ENCODE measurements around the gene LRIG1. TPM values are rescaled to one million over a fixed set of nuclear protein-coding genes. Genes with fewer than 3 reads are reported as not detected.

The LRIG1 gene
- total RNA-seq, 1 experiment from 2014 or later: 2.2 TPM

- no peaks in the 10 kb centered on the region for H3K36me3 ChIP-seq (ENCODE audit: low read depth, low read length)
- no peaks in the 10 kb centered on the region for H3K9me3 ChIP-seq (ENCODE audit: low read length)
- H3K27me3 ChIP-seq (ENCODE audit: low read length): no peaks in the 10 kb centered on the region
- BruUV-seq (replicated peaks): no TSS peak
- CTCF ChIA-PET: no interaction called here
- DNase-seq (peak; percentile 69), ATAC-seq (peak; percentile 45)
- POLR2A ChIA-PET (ENCODE audit: unreplicated experiment): no interaction called here
- no peaks in the 10 kb centered on the region for H4K20me1 ChIP-seq (ENCODE audit: low read length)
- no peak overlapping the region for H2AFZ ChIP-seq (ENCODE audit: low read length)
- H3K9me2 ChIP-seq (replicated peaks; ENCODE audit: low read length): no peaks in the 10 kb centered on the region
- H3K4me1 ChIP-seq (ENCODE audit: insufficient read depth, low read length): peaks cover 17% of the 10 kb centered on the region
- no peak for TF ChIP-seq EZH2 (IDR thresholded peaks at IDR 0.05; ENCODE audit: low read length, unreplicated experiment)
- TF ChIP-seq EZH2phosphoT487 (IDR thresholded peaks at IDR 0.05; ENCODE audit: borderline replicate concordance, low read length): no peak
- TF ChIP-seq CTCF (conservative IDR thresholded peaks at IDR 0.05; ENCODE audit: low read depth, low read length): no peak
- no peaks in the 10 kb centered on the region for H3F3A ChIP-seq (ENCODE audit: low read length, unreplicated experiment)
- peak overlapping the region; percentile 59 for H3K4me2 ChIP-seq (ENCODE audit: low read length)
- no peak overlapping the region for H3K9ac ChIP-seq (ENCODE audit: low read length)
- no peaks in the 10 kb centered on the region for H3K79me2 ChIP-seq (ENCODE audit: low read length)
- H3K27ac ChIP-seq (ENCODE audit: low read length): peak overlapping the region; percentile 58
- intact Hi-C loops (cut with micrococcal nuclease): no loop called here
- peak overlapping the region; percentile 32; the same call in 1 of the 2 replicates for H3K4me3 ChIP-seq (ENCODE audit: low read length)
These were observed 28.3 kb downstream of the LRIG1 start for GRCh38 chr3:66472313-66473134.

GRCh38 chr3:66470956-66471686 lies 29.7 kb downstream of the LRIG1 start:
- CTCF ChIA-PET: no interaction called here
- no peaks in the 10 kb centered on the region for H3K9me2 ChIP-seq (replicated peaks; ENCODE audit: low read length)
- intact Hi-C loops (cut with micrococcal nuclease): no loop called here
- ATAC-seq (no peak), DNase-seq (no peak)
- BruUV-seq (replicated peaks): no TSS peak
- no peak for TF ChIP-seq CTCF (conservative IDR thresholded peaks at IDR 0.05; ENCODE audit: low read depth, low read length)
- TF ChIP-seq EZH2phosphoT487 (IDR thresholded peaks at IDR 0.05; ENCODE audit: borderline replicate concordance, low read length): no peak
- TF ChIP-seq EZH2 (IDR thresholded peaks at IDR 0.05; ENCODE audit: low read length, unreplicated experiment): no peak
- no peak overlapping the region for H2AFZ ChIP-seq (ENCODE audit: low read length)
- no peaks in the 10 kb centered on the region for H3K79me2 ChIP-seq (ENCODE audit: low read length)
- peaks cover 17% of the 10 kb centered on the region for H3K4me1 ChIP-seq (ENCODE audit: insufficient read depth, low read length)
- no peaks in the 10 kb centered on the region for H3K27me3 ChIP-seq (ENCODE audit: low read length)
- H3K4me3 ChIP-seq (ENCODE audit: low read length): no peak overlapping the region
- no peaks in the 10 kb centered on the region for H4K20me1 ChIP-seq (ENCODE audit: low read length)
- H3K4me2 ChIP-seq (ENCODE audit: low read length): no peak overlapping the region
- H3K27ac ChIP-seq (ENCODE audit: low read length): no peak overlapping the region
- no peak overlapping the region for H3K9ac ChIP-seq (ENCODE audit: low read length)
- no peaks in the 10 kb centered on the region for H3F3A ChIP-seq (ENCODE audit: low read length, unreplicated experiment)
- POLR2A ChIA-PET (ENCODE audit: unreplicated experiment): no interaction called here
- H3K9me3 ChIP-seq (ENCODE audit: low read length): no peaks in the 10 kb centered on the region
- H3K36me3 ChIP-seq (ENCODE audit: low read depth, low read length): no peaks in the 10 kb centered on the region

GRCh38 chr3:66470285-66470684 lies 30.5 kb downstream of the LRIG1 start:
- Histone ChIP-seq H3F3A (ENCODE audit: low read length, unreplicated experiment) (no peaks in the 10 kb centered on the region), H3K9ac (ENCODE audit: low read length) (no peak overlapping the region), H3K27me3 (ENCODE audit: low read length) (no peaks in the 10 kb centered on the region), H3K36me3 (ENCODE audit: low read depth, low read length) (no peaks in the 10 kb centered on the region), H3K27ac (ENCODE audit: low read length) (no peak overlapping the region), H3K4me2 (ENCODE audit: low read length) (no peak overlapping the region), H4K20me1 (ENCODE audit: low read length) (no peaks in the 10 kb centered on the region), H3K79me2 (ENCODE audit: low read length) (no peaks in the 10 kb centered on the region), H3K4me1 (ENCODE audit: insufficient read depth, low read length) (peaks cover 17% of the 10 kb centered on the region), H3K9me3 (ENCODE audit: low read length) (no peaks in the 10 kb centered on the region), H2AFZ (ENCODE audit: low read length) (no peak overlapping the region), H3K4me3 (ENCODE audit: low read length) (no peak overlapping the region), H3K9me2 (replicated peaks; ENCODE audit: low read length) (no peaks in the 10 kb centered on the region)
- intact Hi-C loops (cut with micrococcal nuclease): no loop called here
- POLR2A ChIA-PET (ENCODE audit: unreplicated experiment): no interaction called here
- TF ChIP-seq EZH2phosphoT487 (IDR thresholded peaks at IDR 0.05; ENCODE audit: borderline replicate concordance, low read length): no peak
- no peak for TF ChIP-seq EZH2 (IDR thresholded peaks at IDR 0.05; ENCODE audit: low read length, unreplicated experiment)
- TF ChIP-seq CTCF (conservative IDR thresholded peaks at IDR 0.05; ENCODE audit: low read depth, low read length): no peak
- DNase-seq: no peak
- BruUV-seq (replicated peaks): no TSS peak
- no peak for ATAC-seq
- CTCF ChIA-PET: no interaction called here

Data from PC-3 (cell line).